Tibial nerve (tissue), 4 donors: ENCODE results near the gene WDR53. TPM values are rescaled to one million over a fixed set of nuclear protein-coding genes. Genes with fewer than 3 reads are reported as not detected.

Source experiments
- DNase-seq, 2 donors: peaks; one replicate each; pipeline ENCODE4 v3.0.0-alpha.2; 2019; ENCODE audit warnings: low spot score in 2 of 2
- H3K27ac ChIP-seq, 4 donors: fragments of 200-600 bp; sonication (generic) in 3 of 4; one replicate each; pipeline ENCODE4 v1.5.1; 2017 to 2019; ENCODE audit warnings: mild to moderate bottlenecking in 1 of 4
- H3K27me3 ChIP-seq, 2 donors: fragments of 200-600 bp; sonication (generic) in 1 of 2; one replicate each; pipeline versions ENCODE4 v1.5.1 to v1.6.0; 2017 to 2019
- H3K36me3 ChIP-seq, 3 donors: fragments of 200-600 bp; sonication (generic); one replicate each; pipeline ENCODE4 v1.5.1; 2018 to 2019
- H3K4me1 ChIP-seq, 4 donors: fragments of 200-600 bp; sonication (generic) in 3 of 4; one replicate each; pipeline ENCODE4 v1.5.1; 2017 to 2019
- H3K4me3 ChIP-seq, 4 donors: fragments of 200-600 bp; sonication (generic) in 3 of 4; one replicate each; pipeline ENCODE4 v1.5.1; 2017 to 2019; ENCODE audit warnings: mild to moderate bottlenecking in 1 of 4, moderate library complexity in 1 of 4
- H3K9me3 ChIP-seq, 4 donors: fragments of 200-600 bp; sonication (generic) in 3 of 4; one replicate each; pipeline ENCODE4 v1.5.1; 2017 to 2019
- EP300 ChIP-seq, 2 donors: sonication (generic); formaldehyde crosslinking; IDR thresholded peaks; one replicate each; pipeline ENCODE4 v1.6.1; 2017; ENCODE audit warnings: antibody characterized with exemption in 2 of 2, mild to moderate bottlenecking in 1 of 2
- POLR2A ChIP-seq, 2 donors: fragments of 450-650 bp; IDR thresholded peaks; one replicate each; pipeline ENCODE4 v1.6.1; 2017; ENCODE audit warnings: antibody characterized with exemption in 2 of 2, mild to moderate bottlenecking in 2 of 2, moderate library complexity in 2 of 2
- WGBS, 2 donors: methylation state at CpG; one replicate each; pipeline ENCODE4 v1.1.5; 2018; 5-methylcytosine and 5-hydroxymethylcytosine counted together
- total RNA-seq, 4 donors: library from RNA; depleted of rRNA; stranded (reverse); fragments of >200 nt; gene quantifications; one replicate each; pipeline ENCODE4 v1.1.0, GENCODE V29; 2016
- TF ChIP-seq, protein P1 (sequence below), 5 experiments: fragments of 200-600 bp in 3 of 5; fragments of 450-650 bp in 2 of 5; sonication (generic) in 3 of 5; IDR thresholded peaks; one replicate each; pipeline ENCODE4 v1.5.1; 2016 to 2019; ENCODE audit warnings: antibody characterized with exemption in 5 of 5, mild to moderate bottlenecking in 3 of 5, moderate library complexity in 2 of 5

Gene WDR53
- total RNA-seq, 4 donors from 2014 or later = 6.1 to 17.4 (median 9.1) TPM

DNA sequence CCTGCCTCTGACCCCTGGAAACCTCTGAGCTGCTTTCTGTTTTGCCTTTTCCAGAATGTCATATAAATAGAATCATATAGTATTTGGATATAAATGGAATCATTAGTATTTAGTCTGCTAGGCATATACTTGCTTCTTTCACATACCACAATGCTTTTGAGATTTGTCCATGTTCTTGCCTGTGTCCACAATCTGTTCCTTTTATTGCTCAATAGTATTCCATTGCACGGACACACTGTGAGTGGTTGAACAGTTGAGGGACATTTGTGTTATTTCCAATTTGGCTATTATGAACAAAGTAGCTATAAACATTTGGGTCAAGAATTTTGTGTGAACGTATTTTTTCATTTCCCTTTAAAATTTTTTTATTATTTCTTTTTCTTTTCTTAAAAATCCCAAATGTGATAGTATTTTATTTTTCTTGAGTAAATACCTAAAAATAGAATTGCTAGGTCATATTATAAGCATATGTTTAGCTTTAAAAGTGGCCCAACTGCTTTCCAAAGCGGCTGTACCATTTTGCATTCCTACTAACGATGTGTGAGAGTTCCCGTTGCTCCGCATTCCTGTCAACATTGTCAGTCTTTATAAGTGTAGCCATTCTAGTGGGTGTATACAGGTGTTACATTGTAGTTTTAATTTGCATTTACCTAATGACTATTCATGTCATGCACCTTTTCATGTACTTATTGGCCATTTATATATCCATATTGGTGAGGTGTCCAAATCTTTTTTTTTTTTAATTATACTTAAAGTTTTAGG, 26.5 kb downstream of the WDR53 start:
- WGBS, 2 donors = 81 to 88% methylated on average over 6 of the region's 6 CpGs
- Histone ChIP-seq H3K4me1 (no peaks in the 10 kb centered on the region), H3K4me3 (no peak overlapping the region), H3K27ac (no peak overlapping the region), H3K9me3 (no peaks in the 10 kb centered on the region), H3K27me3 (no peaks in the 10 kb centered on the region), H3K36me3 (no peaks in the 10 kb centered on the region)
- DNase-seq = no peak
- TF ChIP-seq, protein P1, sequence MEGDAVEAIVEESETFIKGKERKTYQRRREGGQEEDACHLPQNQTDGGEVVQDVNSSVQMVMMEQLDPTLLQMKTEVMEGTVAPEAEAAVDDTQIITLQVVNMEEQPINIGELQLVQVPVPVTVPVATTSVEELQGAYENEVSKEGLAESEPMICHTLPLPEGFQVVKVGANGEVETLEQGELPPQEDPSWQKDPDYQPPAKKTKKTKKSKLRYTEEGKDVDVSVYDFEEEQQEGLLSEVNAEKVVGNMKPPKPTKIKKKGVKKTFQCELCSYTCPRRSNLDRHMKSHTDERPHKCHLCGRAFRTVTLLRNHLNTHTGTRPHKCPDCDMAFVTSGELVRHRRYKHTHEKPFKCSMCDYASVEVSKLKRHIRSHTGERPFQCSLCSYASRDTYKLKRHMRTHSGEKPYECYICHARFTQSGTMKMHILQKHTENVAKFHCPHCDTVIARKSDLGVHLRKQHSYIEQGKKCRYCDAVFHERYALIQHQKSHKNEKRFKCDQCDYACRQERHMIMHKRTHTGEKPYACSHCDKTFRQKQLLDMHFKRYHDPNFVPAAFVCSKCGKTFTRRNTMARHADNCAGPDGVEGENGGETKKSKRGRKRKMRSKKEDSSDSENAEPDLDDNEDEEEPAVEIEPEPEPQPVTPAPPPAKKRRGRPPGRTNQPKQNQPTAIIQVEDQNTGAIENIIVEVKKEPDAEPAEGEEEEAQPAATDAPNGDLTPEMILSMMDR (IDR thresholded peaks at IDR 0.05) = no peak
- TF ChIP-seq EP300 (IDR thresholded peaks at IDR 0.05) = no peak
- TF ChIP-seq POLR2A (IDR thresholded peaks at IDR 0.05) = no peak

DNA sequence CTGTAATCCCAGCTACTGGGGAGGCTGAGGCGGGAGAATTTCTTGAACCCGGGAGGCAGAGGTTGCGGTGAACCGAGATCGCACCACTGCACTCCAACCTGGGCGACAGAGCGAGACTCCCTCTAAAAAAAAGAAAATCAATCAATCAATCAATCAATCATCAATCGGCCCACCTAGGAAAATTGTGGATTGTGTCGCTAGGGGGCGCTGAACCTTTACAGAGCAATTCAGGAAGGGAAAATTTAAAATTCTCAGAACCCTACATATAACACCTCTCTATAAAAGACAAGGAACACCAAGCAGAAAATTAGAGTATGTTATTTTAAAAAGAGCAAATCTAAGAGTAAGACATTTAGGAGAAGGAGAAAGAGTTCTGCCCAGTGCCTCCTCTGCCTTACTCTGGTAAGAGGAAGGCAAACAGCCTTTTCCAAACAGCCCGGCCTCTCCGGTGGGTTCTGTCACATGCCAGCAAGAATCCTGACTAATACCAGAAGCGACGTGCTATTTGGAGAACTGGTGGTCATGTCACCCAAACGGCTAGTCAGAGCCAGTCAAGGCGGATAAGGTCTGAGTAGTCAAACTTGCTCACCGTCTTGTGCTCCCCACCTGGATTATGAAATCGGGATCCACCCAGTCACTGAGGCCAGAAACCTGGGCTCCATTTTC, 30.9 kb downstream of the WDR53 start:
- Histone ChIP-seq H3K4me1 (no peaks in the 10 kb centered on the region), H3K9me3 (no peaks in the 10 kb centered on the region), H3K36me3 (no peaks in the 10 kb centered on the region), H3K27me3 (peaks cover 0 to 9% of the 10 kb centered on the region in 2 donors), H3K27ac (no peak overlapping the region), H3K4me3 (no peak overlapping the region)
- DNase-seq = peak; percentile 21 to 65
- TF ChIP-seq, protein P1 (IDR thresholded peaks at IDR 0.05) = peak; percentile 31 to 68 (median 63)
- TF ChIP-seq EP300 (IDR thresholded peaks at IDR 0.05) = no peak
- WGBS, 2 donors = 42 to 53% methylated on average over 18 of the region's 18 CpGs

DNA sequence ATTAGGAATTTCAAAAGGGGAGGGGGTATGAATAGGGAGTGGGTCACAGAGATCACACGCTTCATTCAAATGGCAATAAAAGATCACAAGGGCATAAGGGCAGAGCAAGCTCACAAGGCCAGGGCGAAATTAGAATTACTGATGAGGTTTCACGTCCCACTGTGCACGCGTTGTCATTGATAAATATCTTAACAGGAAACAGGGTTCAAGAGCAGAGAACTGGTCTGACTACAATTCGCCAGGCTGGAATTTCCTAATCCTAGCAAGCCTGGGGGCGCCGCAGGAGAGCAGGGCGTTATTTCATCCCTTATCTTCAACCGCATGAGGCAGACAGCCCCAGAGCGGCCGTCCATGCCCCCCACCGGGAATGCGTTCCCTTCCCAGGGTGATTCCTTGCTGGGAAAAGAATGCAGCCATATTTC, 35.1 kb downstream of the WDR53 start:
- Histone ChIP-seq H3K4me3 (no peak overlapping the region), H3K27ac (no peak overlapping the region), H3K4me1 (peaks cover 0 to 8% (median 0%) of the 10 kb centered on the region in 4 donors), H3K9me3 (no peaks in the 10 kb centered on the region), H3K27me3 (peaks cover 0 to 9% of the 10 kb centered on the region in 2 donors), H3K36me3 (no peaks in the 10 kb centered on the region)
- 31 to 33% methylated on average over 14 of the region's 14 CpGs for WGBS, 2 donors
- DNase-seq = no peak
- TF ChIP-seq EP300 (IDR thresholded peaks at IDR 0.05) = no peak

DNA sequence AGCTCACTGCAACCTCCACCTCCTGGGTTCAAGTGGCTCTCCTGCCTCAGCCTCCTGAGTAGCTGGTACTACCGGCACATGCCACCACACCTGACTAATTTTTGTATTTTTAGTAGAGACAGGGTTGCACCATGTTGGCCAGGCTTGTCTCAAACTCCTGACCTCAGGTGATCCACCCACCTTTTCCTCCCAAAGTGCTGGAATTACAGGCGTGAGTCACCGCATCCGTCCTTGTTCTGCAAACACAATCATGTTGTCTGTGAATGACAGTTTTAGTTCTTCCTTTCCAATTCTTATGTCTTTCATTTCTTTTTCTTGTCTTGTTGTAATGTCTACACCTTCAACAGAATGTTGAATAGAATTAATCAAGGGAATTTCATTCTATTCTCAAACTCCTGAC, 36.9 kb downstream of the WDR53 start:
- TF ChIP-seq POLR2A (IDR thresholded peaks at IDR 0.05) = no peak
- TF ChIP-seq, protein P1 (IDR thresholded peaks at IDR 0.05) = no peak
- TF ChIP-seq EP300 (IDR thresholded peaks at IDR 0.05) = no peak
- H3K4me1 ChIP-seq = peaks cover 0 to 8% (median 0%) of the 10 kb centered on the region in 4 donors
- WGBS, 2 donors = 72 to 92% methylated on average over 4 of the region's 4 CpGs
- H3K9me3 ChIP-seq = no peaks in the 10 kb centered on the region
- no peaks in the 10 kb centered on the region for H3K36me3 ChIP-seq
- peaks cover 0 to 9% of the 10 kb centered on the region in 2 donors for H3K27me3 ChIP-seq
- no peak overlapping the region for H3K27ac ChIP-seq
- no peak overlapping the region for H3K4me3 ChIP-seq
- DNase-seq = no peak

DNA sequence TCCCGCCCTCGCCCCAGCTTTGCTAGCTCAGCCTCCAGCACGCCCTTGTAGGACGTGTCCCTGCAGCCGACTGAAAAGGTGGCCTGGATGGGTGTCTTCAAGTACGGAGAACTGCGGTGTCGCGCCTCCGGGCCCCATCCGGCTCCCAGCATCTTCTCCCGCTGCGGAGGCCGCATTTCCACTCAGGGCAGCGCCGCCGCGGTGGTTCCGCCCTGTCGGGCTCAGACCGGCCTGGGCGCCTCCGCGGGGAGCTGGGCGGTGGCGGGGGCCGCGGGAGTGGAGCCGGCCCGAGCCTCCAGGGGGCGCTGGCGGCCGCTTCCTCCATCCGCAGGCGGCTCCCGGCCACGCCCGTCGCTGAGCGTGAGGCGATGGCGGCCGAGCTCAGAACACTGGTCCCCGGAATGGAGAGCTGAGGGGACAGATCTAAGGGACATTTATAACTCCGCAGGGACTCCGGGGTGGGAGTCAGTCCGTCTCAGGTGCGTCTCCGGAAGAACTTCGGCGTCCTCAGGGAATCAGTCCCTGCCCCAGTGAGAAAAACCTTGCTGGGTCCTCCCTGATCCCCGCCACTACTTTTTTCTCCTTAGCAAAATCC, 39.6 kb downstream of the WDR53 start:
- H3K9me3 ChIP-seq = no peaks in the 10 kb centered on the region
- 6 to 33% methylated on average over 14 to 51 of the region's 52 CpGs for WGBS, 2 donors
- H3K27me3 ChIP-seq = peaks cover 0 to 9% of the 10 kb centered on the region in 2 donors
- TF ChIP-seq EP300 (IDR thresholded peaks at IDR 0.05) = no peak
- TF ChIP-seq, protein P1 (IDR thresholded peaks at IDR 0.05) = peak; percentile 52 to 78 (median 77)
- DNase-seq = peak in 1 of 2 donors; percentile 27
- no peaks in the 10 kb centered on the region for H3K36me3 ChIP-seq
- peak overlapping the region in 2 of 4 donors; percentile 15 to 56 for H3K27ac ChIP-seq
- H3K4me3 ChIP-seq = peak overlapping the region; percentile 15 to 52 (median 27)
- peaks cover 0 to 8% (median 0%) of the 10 kb centered on the region in 4 donors for H3K4me1 ChIP-seq
